Astrocyte of the spinal cord (primary cell): ENCODE results near the gene COL23A1.

Source experiments
- DNase-seq: peaks from one replicate; pipeline ENCODE4 v3.0.0; 2011; ENCODE audit warnings: low read depth, low spot score
- H3K4me3 ChIP-seq: 2 replicates; pipeline ENCODE4 v1.5.1; 2011; ENCODE audit warnings: low read depth, mild to moderate bottlenecking, low read length, moderate library complexity
- in situ Hi-C: cut with HindIII; loops from 2 replicates; pipeline ENCODE4 v1.10.0; 2017; ENCODE audit warnings: low sequenced_read_pairs
- TF ChIP-seq, protein P1 (sequence below): IDR thresholded peaks from 2 replicates; pipeline ENCODE4 v1.5.1; 2012; ENCODE audit warnings: low read depth, mild to moderate bottlenecking, low read length, inconsistent platforms

Gene COL23A1

GRCh38 chr5:178545941-178546674 is 44.1 kb downstream of the COL23A1 start:
- in situ Hi-C loops, result no loop called here
- no peak overlapping the region for H3K4me3 ChIP-seq
- DNase-seq, result no peak
- TF ChIP-seq, protein P1, sequence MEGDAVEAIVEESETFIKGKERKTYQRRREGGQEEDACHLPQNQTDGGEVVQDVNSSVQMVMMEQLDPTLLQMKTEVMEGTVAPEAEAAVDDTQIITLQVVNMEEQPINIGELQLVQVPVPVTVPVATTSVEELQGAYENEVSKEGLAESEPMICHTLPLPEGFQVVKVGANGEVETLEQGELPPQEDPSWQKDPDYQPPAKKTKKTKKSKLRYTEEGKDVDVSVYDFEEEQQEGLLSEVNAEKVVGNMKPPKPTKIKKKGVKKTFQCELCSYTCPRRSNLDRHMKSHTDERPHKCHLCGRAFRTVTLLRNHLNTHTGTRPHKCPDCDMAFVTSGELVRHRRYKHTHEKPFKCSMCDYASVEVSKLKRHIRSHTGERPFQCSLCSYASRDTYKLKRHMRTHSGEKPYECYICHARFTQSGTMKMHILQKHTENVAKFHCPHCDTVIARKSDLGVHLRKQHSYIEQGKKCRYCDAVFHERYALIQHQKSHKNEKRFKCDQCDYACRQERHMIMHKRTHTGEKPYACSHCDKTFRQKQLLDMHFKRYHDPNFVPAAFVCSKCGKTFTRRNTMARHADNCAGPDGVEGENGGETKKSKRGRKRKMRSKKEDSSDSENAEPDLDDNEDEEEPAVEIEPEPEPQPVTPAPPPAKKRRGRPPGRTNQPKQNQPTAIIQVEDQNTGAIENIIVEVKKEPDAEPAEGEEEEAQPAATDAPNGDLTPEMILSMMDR, result no peak

- DNase-seq, result no peak
- TF ChIP-seq, protein P1, result no peak
- in situ Hi-C loops, result no loop called here
Measured at GRCh38 chr5:178545176-178545575, 45.0 kb downstream of the COL23A1 start.

DNA sequence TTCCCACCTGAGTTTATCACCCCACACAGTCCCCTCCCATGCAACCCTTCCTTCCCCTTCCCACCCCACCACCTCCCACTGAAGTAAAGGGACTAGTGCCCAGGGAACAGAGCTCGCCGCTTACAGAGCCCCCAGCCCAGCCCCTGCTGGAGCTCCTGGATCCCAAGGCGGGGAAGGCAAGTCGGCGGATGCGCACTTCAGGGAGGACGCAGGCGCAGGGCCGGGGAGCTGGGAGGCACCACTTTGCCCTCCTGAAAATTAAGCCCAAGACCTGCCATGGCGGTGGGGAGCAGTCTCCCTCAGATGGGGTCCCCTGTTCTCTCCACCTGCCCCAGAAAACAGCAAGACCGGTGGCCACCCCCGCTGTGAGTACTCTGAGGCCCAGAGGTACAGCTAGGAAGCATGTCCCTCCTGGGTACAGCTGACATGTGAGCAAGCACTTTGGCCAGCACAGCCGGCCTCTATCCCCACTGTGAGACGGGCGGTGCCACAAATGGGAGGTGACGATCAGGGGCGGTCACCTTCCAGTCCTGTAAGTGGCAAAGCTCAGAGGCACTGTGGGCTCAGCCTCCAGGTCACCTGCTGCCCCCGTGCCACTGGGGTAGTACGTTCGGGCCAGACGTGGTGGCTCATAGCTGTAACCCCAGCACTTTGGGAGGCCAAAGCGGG is 45.9 kb downstream of the COL23A1 start:
- in situ Hi-C loops, result no loop called here
- no peak overlapping the region for H3K4me3 ChIP-seq
- no peak for DNase-seq
- TF ChIP-seq, protein P1, result no peak

More at GRCh38 chr5:178545176-178545575, 45.0 kb downstream of the COL23A1 start:
- H3K4me3 ChIP-seq, result no peak overlapping the region

GRCh38 chr5:178542455-178542854 is 47.7 kb downstream of the COL23A1 start:
- TF ChIP-seq, protein P1, result no peak
- peak; percentile 58 for DNase-seq
- in situ Hi-C loops, result no loop called here
- H3K4me3 ChIP-seq, result no peak overlapping the region

GRCh38 chr5:178540526-178540925 is 49.7 kb downstream of the COL23A1 start:
- TF ChIP-seq, protein P1, result no peak
- in situ Hi-C loops, result no loop called here
- no peak overlapping the region for H3K4me3 ChIP-seq
- no peak for DNase-seq

DNA sequence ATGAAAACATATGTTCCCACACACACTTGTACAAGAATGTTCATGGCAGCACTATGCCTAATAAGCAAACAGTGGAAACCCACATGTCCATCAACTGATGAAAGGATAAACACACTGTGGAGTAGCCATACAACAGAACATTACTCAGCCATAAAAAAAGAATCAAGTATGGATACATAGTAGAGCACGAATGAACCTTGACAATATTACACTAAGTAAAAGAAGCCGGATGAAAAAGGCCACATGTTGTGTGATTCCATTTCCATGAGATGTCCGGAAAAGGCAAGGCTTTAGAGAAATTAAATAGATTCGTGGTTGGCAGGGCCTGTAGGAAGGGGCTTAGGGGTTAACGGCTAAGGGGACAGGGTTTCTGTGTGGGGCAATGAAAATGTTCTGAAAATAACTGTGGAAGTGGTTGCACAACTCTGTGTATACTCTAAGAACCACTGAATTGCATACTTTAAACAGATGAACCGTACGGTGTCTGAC is 51.4 kb downstream of the COL23A1 start:
- TF ChIP-seq, protein P1, result no peak
- in situ Hi-C loops, result no loop called here
- no peak overlapping the region for H3K4me3 ChIP-seq
- no peak for DNase-seq
